Stimulated activated CD8-positive, alpha-beta memory T cell treated with anti-CD3 and anti-CD28 coated beads, Interleukin-15, amount 100 ng/mL, for 1 hour (primary cell): ENCODE results near the gene SHPK.

Experiments
- DNase-seq: peaks from one replicate; pipeline ENCODE4 v3.0.0-alpha.2; 2020; ENCODE audit warnings: low read depth

The SHPK gene

GRCh38 chr17:3660311-3660891 lies 24.4 kb upstream of the SHPK start:
- no peak for DNase-seq

GRCh38 chr17:3659541-3660111 lies 23.6 kb upstream of the SHPK start:
- no peak for DNase-seq

- no peak for DNase-seq
Measured at GRCh38 chr17:3658784-3659449, 22.9 kb upstream of the SHPK start.

GRCh38 chr17:3657874-3658783 lies 22.1 kb upstream of the SHPK start:
- no peak for DNase-seq

GRCh38 chr17:3657588-3657869 lies 21.5 kb upstream of the SHPK start:
- DNase-seq, result no peak

GRCh38 chr17:3656755-3657587 lies 20.9 kb upstream of the SHPK start:
- DNase-seq, result no peak

GRCh38 chr17:3656353-3656752 lies 20.3 kb upstream of the SHPK start:
- DNase-seq, result no peak

- no peak for DNase-seq
Measured at GRCh38 chr17:3655766-3656165, 19.7 kb upstream of the SHPK start.

GRCh38 chr17:3647769-3648555 lies 11.9 kb upstream of the SHPK start:
- DNase-seq, result no peak

GRCh38 chr17:3647251-3647650 lies 11.2 kb upstream of the SHPK start:
- DNase-seq, result no peak

- no peak for DNase-seq
Measured at GRCh38 chr17:3645310-3645709, 9.3 kb upstream of the SHPK start.

GRCh38 chr17:3643889-3644349 lies 7.9 kb upstream of the SHPK start:
- DNase-seq, result no peak

GRCh38 chr17:3641717-3642486 lies 5.9 kb upstream of the SHPK start:
- no peak for DNase-seq

GRCh38 chr17:3641014-3641413 lies 5.0 kb upstream of the SHPK start:
- no peak for DNase-seq

- no peak for DNase-seq
Measured at GRCh38 chr17:3639981-3640596, 4.0 kb upstream of the SHPK start.

GRCh38 chr17:3636908-3637373 lies 891 bp upstream of the SHPK start:
- no peak for DNase-seq

GRCh38 chr17:3635474-3636153 lies 436 bp downstream of the SHPK start:
- no peak for DNase-seq

GRCh38 chr17:3632287-3632686 lies 3.8 kb downstream of the SHPK start:
- no peak for DNase-seq

GRCh38 chr17:3630781-3631180 lies 5.3 kb downstream of the SHPK start:
- no peak for DNase-seq
